Fibroblast of the conjunctiva (primary cell): Measurements from ENCODE around the gene MARVELD3.
"Not testable (repeated sequence)": the region's sequence is repeated elsewhere in the genome, so short reads cannot be mapped to it uniquely, and the experiment has no call there.

ENCODE experiments used
- DNase-seq: peaks from one replicate; pipeline ENCODE4 v3.0.0-alpha.2; 2010; ENCODE audit warnings: low read depth

MARVELD3 gene

DNA sequence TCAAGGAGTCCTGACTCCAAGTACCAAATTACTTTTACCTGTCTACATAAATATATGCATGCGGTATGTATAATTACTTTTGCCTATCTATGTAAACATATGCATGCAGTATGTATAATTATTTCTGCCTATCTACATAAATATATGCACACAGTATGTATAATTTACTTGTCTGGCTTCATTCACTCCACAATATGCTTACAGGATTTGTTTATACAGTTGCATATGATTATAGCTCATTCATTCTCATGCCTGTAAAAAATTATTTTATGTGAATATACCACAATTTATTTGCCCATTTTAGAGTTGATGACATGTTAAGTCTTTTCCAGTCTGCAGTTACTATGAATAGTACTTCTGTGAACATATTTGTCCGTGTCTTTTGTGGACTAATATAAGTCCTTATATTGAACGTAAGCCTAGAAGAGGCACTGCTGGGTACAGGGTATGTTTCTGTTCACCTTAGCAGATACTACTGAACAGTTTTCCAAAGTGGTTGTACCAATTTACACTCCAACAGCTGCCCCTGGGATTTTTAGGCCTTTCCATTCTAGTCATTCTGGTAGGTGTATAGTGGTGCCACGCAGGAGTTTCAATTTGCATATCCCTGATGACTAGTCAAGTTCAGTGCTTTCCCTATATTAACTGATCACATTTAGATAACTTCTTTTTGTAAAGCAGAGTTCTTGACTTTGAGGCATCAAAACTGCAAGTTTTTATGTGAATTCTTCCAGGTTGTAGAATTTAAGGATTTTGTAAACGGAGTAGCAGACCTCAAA is 47.0 kb downstream of the MARVELD3 start:
- DNase-seq: no peak

DNA sequence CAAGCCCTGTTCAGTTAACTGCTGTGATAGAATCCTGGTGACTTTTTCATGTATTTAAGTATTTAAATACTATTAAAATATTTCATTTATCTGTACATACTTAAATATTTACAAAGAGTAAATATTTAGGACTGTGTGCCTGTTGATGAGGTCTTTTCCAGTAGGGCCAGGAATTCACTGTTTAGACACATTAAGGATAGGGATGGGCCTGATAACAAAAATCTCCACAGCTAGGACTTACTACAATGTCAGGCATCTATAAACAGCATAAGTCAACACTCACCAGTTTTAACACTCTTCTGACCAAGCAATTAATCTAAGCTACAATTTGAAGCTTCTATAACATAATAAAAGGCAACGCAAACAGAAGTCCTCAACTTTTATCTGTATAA is 47.6 kb downstream of the MARVELD3 start:
- no peak for DNase-seq

DNA sequence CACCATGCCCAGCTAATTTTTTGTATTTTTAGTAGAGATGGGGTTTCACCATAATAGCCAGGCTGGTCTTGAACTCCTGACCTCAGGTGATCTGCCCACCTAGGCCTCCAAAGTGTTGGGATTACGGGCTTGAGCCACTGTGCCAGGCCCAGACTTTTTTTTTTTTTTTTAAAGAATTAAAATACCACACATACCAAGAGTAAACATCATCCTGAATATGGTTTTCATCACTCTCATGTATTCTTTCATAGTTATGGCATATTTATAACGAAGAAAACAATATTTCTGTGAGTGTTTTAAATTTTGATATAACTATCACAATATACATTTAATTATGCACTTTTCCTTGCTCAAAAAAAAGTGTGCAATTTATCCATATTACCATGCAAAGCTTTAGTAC is 48.2 kb downstream of the MARVELD3 start:
- DNase-seq: no peak

- no peak for DNase-seq
Measured at GRCh38 chr16:71675380-71675779, 49.4 kb downstream of the MARVELD3 start.

- no peak for DNase-seq
Measured at GRCh38 chr16:71676236-71676635, 50.3 kb downstream of the MARVELD3 start.

- no peak for DNase-seq
Measured at GRCh38 chr16:71681360-71681759, 55.4 kb downstream of the MARVELD3 start.

- not testable (repeated sequence) for DNase-seq
Measured at GRCh38 chr16:71684280-71684679, 58.3 kb downstream of the MARVELD3 start.
